Right ventricle myocardium inferior (tissue), 1 donor: ENCODE data around the gene INSL4. TPM values are rescaled to one million over a fixed set of nuclear protein-coding genes. Genes with fewer than 3 reads are reported as not detected.

Source experiments
- total RNA-seq: library from RNA; stranded (reverse); fragmentation: NEBNext Ultra II Directional; extraction: Animal tissue kit (Norgen Biotek cat#: 25700); gene quantifications from one replicate; pipeline ENCODE4 v1.2.1, GENCODE V29; 2021
- donor health status: DM: no; HTN: yes; CAD: no; lungs with severe emphysema.

Gene INSL4
- total RNA-seq, 1 donor from 2014 or later, result not detected

Other genes starting within 250 kb of the INSL4 start
- gene JAK2, start 246.1 kb upstream of the INSL4 start, total RNA-seq, result 17.6 TPM
- gene INSL6, start 45.8 kb upstream of the INSL4 start, total RNA-seq, result not detected
- gene RLN2, start 73.3 kb downstream of the INSL4 start, total RNA-seq, result not detected
- gene RLN1, start 108.5 kb downstream of the INSL4 start, total RNA-seq, result 0.43 TPM
- 44.3 TPM for gene PLGRKT, start 206.5 kb downstream of the INSL4 start, total RNA-seq
- gene CD274, start 219.1 kb downstream of the INSL4 start, total RNA-seq, result 12.0 TPM